HUES6 (cell line): ENCODE data around the gene STK32B.
"Not testable (repeated sequence)": the region's sequence is repeated elsewhere in the genome, so short reads cannot be mapped to it uniquely, and the experiment has no call there.

ENCODE experiments used
- H3K27ac ChIP-seq: 2 replicates; pipeline ENCODE4 v1.7.0; 2013; ENCODE audit warnings: low read depth, mild to moderate bottlenecking, low read length, inconsistent platforms
- H3K27me3 ChIP-seq: 2 replicates; pipeline ENCODE4 v1.6.1; 2013; ENCODE audit warnings: low read length; ENCODE audit not compliant: control insufficient read depth, insufficient read depth
- H3K36me3 ChIP-seq: 2 replicates; pipeline ENCODE4 v1.6.1; 2013; ENCODE audit warnings: low read length; ENCODE audit not compliant: control insufficient read depth, insufficient read depth
- H3K4me1 ChIP-seq: 2 replicates; pipeline ENCODE4 v1.6.1; 2013; ENCODE audit warnings: low read length; ENCODE audit not compliant: control insufficient read depth, insufficient read depth
- H3K4me3 ChIP-seq: 2 replicates; pipeline ENCODE4 v1.5.1; 2013; ENCODE audit warnings: low read depth, low read length
- H3K9ac ChIP-seq: one replicate; pipeline ENCODE4 v1.6.1; 2013; ENCODE audit warnings: mild to moderate bottlenecking, low read length
- H3K9me3 ChIP-seq: 2 replicates; pipeline ENCODE4 v1.6.1; 2013; ENCODE audit warnings: low read depth, low read length; ENCODE audit not compliant: control insufficient read depth, insufficient read depth

The STK32B gene

GRCh38 chr4:5257086-5257485, 205.8 kb downstream of the STK32B start:
- H3K4me3 ChIP-seq = no peak overlapping the region
- H3K27ac ChIP-seq = no peak overlapping the region
- peaks cover 3% of the 10 kb centered on the region; the same call in 1 of the 2 replicates for H3K27me3 ChIP-seq
- no peaks in the 10 kb centered on the region for H3K36me3 ChIP-seq
- no peaks in the 10 kb centered on the region for H3K9me3 ChIP-seq
- H3K4me1 ChIP-seq = no peaks in the 10 kb centered on the region
- no peak overlapping the region for H3K9ac ChIP-seq

GRCh38 chr4:5259471-5259870, 208.2 kb downstream of the STK32B start:
- Histone ChIP-seq H3K27ac (no peak overlapping the region), H3K4me1 (no peaks in the 10 kb centered on the region), H3K27me3 (peaks cover 3% of the 10 kb centered on the region; the same call in 1 of the 2 replicates), H3K4me3 (no peak overlapping the region), H3K9me3 (no peaks in the 10 kb centered on the region), H3K36me3 (no peaks in the 10 kb centered on the region), H3K9ac (no peak overlapping the region)

GRCh38 chr4:5260121-5260520, 208.8 kb downstream of the STK32B start:
- no peaks in the 10 kb centered on the region for H3K36me3 ChIP-seq
- peaks cover 3% of the 10 kb centered on the region; the same call in 1 of the 2 replicates for H3K27me3 ChIP-seq
- no peaks in the 10 kb centered on the region for H3K4me1 ChIP-seq
- no peak overlapping the region for H3K27ac ChIP-seq
- H3K9me3 ChIP-seq = no peaks in the 10 kb centered on the region
- no peak overlapping the region for H3K9ac ChIP-seq
- no peak overlapping the region for H3K4me3 ChIP-seq

DNA sequence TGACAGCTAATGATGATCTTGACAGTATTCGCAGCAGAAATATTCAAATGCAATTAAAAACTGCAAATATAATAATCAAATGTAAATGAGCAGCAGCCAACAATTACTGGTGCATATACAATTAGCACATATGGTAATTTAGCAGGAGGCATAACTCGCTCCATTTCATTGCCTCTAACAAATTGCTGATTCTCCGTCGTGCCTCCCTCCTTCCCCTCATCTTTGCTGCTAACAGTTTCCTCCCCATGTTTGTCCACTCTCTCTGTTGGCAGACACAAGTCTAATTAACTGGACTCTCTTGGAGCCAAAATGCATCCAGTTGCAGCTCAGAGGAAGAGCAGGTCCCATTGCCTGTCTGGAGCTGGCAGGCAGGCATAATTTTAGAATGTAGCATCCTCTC, 210.6 kb downstream of the STK32B start:
- Histone ChIP-seq H3K9me3 (no peaks in the 10 kb centered on the region), H3K36me3 (no peaks in the 10 kb centered on the region), H3K4me3 (no peak overlapping the region), H3K9ac (no peak overlapping the region), H3K27me3 (peaks cover 3% of the 10 kb centered on the region; the same call in 1 of the 2 replicates), H3K4me1 (no peaks in the 10 kb centered on the region), H3K27ac (no peak overlapping the region)

DNA sequence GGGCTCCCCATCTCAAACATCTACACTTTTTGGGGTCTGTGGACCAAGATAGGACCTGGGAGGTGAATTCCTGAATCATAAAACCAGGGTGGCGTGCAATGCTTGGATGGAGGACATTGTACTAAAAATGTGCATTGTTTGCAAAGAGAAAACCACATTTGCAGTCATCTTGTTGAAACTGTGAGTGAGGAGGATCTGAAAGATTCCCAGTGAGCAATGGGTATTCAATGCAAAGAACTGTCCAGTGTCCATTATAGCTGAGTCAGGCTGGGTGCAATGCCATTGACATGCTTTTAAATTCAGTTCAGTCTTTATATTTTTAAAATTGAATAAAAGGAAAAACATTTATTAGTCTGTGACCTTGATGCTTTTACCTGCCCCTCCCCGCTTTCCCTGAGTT, 215.7 kb downstream of the STK32B start:
- H3K27me3 ChIP-seq = peaks cover 3% of the 10 kb centered on the region
- no peak overlapping the region for H3K4me3 ChIP-seq
- H3K36me3 ChIP-seq = no peaks in the 10 kb centered on the region
- no peaks in the 10 kb centered on the region for H3K4me1 ChIP-seq
- H3K9me3 ChIP-seq = no peaks in the 10 kb centered on the region
- no peak overlapping the region for H3K9ac ChIP-seq
- H3K27ac ChIP-seq = no peak overlapping the region

DNA sequence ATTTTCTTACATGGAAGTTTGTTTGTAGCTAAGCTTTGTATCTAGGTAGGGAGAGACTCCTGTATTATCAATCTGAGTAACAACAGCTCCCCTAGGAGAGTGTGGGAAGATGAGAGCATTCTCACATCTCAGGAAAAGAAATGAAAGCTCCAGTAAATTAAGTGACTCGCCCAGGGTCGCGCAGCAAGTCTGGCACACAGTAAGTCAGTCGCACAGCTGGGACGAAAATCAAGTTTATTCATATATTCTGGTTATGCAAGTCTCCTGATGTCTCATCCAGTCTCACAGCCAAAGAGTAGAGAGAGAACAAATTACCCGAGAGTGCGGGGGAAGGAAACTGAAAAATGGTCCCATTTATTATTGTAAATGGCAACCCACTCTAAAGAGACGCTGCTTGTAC, 216.1 kb downstream of the STK32B start:
- no peaks in the 10 kb centered on the region for H3K36me3 ChIP-seq
- no peak overlapping the region for H3K9ac ChIP-seq
- H3K4me3 ChIP-seq = no peak overlapping the region
- H3K27ac ChIP-seq = no peak overlapping the region
- H3K27me3 ChIP-seq = peaks cover 3% of the 10 kb centered on the region
- H3K9me3 ChIP-seq = no peaks in the 10 kb centered on the region
- no peaks in the 10 kb centered on the region for H3K4me1 ChIP-seq

- Histone ChIP-seq H3K4me3 (no peak overlapping the region), H3K36me3 (no peaks in the 10 kb centered on the region), H3K9ac (no peak overlapping the region), H3K27me3 (no peaks in the 10 kb centered on the region), H3K4me1 (no peaks in the 10 kb centered on the region), H3K27ac (no peak overlapping the region), H3K9me3 (no peaks in the 10 kb centered on the region)
Observed at GRCh38 chr4:5276475-5277075, 225.3 kb downstream of the STK32B start.

DNA sequence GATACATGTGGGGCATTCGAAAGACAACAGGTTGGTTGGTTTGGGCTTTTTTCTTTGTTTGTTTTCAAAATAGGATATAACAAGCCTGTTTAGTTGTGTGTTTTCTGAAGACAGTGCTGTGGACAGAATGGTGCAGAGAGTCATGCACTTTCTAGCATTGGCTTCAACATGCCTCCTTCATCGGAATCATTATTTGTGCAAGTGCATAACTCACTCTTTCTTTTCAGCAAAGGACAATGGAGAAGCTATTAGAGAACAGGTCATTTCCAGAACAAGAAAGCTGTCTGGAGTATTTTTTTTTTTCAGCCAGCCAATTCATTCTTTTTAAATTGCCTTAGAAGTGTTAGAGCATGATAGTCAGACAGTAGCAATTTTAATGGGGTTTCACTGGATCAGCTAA, 225.8 kb downstream of the STK32B start:
- Histone ChIP-seq H3K4me3 (no peak overlapping the region), H3K4me1 (no peaks in the 10 kb centered on the region), H3K9ac (no peak overlapping the region), H3K9me3 (no peaks in the 10 kb centered on the region), H3K36me3 (no peaks in the 10 kb centered on the region), H3K27ac (no peak overlapping the region), H3K27me3 (no peaks in the 10 kb centered on the region)

- H3K27me3 ChIP-seq = no peaks in the 10 kb centered on the region
- no peak overlapping the region for H3K9ac ChIP-seq
- H3K4me1 ChIP-seq = no peaks in the 10 kb centered on the region
- no peak overlapping the region for H3K27ac ChIP-seq
- H3K9me3 ChIP-seq = no peaks in the 10 kb centered on the region
- H3K36me3 ChIP-seq = no peaks in the 10 kb centered on the region
- no peak overlapping the region for H3K4me3 ChIP-seq
Observed at GRCh38 chr4:5278213-5278612, 226.9 kb downstream of the STK32B start.

- not testable (repeated sequence) for H3K27me3 ChIP-seq, H3K4me1 ChIP-seq, H3K4me3 ChIP-seq, H3K27ac ChIP-seq, H3K9me3 ChIP-seq, H3K9ac ChIP-seq, H3K36me3 ChIP-seq
Observed at GRCh38 chr4:5280069-5280468, 228.8 kb downstream of the STK32B start.

DNA sequence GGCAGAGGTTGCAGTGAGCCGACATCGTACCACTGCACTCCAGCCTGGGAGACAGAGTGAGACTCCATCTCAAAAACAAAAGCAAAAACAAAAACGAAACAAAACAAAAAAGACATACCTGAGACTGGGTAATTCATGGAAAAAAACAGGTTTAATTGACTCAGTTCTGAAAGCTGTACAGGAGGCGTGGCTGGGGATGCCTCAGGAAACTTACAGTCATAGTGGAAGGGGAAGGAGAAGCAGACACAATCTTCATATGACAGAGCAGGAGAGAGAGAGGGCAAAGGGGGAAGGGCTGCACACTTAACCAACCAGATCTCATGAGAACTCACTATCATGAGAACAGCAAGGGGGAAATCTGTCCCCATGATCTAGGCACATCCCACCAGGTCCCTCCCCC, 229.5 kb downstream of the STK32B start:
- Histone ChIP-seq H3K4me3 (no peak overlapping the region), H3K4me1 (no peaks in the 10 kb centered on the region), H3K9ac (no peak overlapping the region), H3K36me3 (no peaks in the 10 kb centered on the region), H3K27me3 (no peaks in the 10 kb centered on the region), H3K9me3 (no peaks in the 10 kb centered on the region), H3K27ac (no peak overlapping the region)

GRCh38 chr4:5283837-5284236, 232.6 kb downstream of the STK32B start:
- no peaks in the 10 kb centered on the region for H3K36me3 ChIP-seq
- no peak overlapping the region for H3K9ac ChIP-seq
- H3K9me3 ChIP-seq = no peaks in the 10 kb centered on the region
- no peaks in the 10 kb centered on the region for H3K4me1 ChIP-seq
- H3K27ac ChIP-seq = no peak overlapping the region
- H3K27me3 ChIP-seq = no peaks in the 10 kb centered on the region
- H3K4me3 ChIP-seq = no peak overlapping the region
